ENCODE data around the gene ANKRD28. TPM values are rescaled to one million over a fixed set of nuclear protein-coding genes. Genes with fewer than 3 reads are reported as not detected.
A peak's percentile ranks its signal among the peaks of the same experiment; 100 is the strongest.

The ANKRD28 gene
- total and polyA plus RNA-seq, 2 of the 4 experiments (the other 2 are of a cell fraction), result 52.6 to 211 TPM

- Histone ChIP-seq H4K5ac (ENCODE audit: low read depth, low read length) (no peak overlapping the region), H2AK9ac (replicated peaks; ENCODE audit: low read depth, low read length, poor library complexity) (no peak overlapping the region), H4K91ac (ENCODE audit: insufficient read depth, low read depth, low read length) (no peak overlapping the region), H2AK5ac (ENCODE audit: low read depth, low read length) (no peak overlapping the region), H3K4ac (ENCODE audit: low read depth, low read length) (no peak overlapping the region), H3K56ac (ENCODE audit: extremely low read depth, insufficient read depth, low read length) (no peak overlapping the region), H3K18ac (ENCODE audit: low read depth, low read length) (no peak overlapping the region), H3K4me1 (ENCODE audit: control insufficient read depth, insufficient read depth, low read length) (no peaks in the 10 kb centered on the region), H3K27me3 (ENCODE audit: control insufficient read depth, insufficient read depth, low read length) (no peaks in the 10 kb centered on the region), H2BK20ac (ENCODE audit: low read depth, low read length) (no peak overlapping the region), H2BK120ac (ENCODE audit: low read depth, low read length) (no peak overlapping the region), H2BK15ac (ENCODE audit: low read depth, low read length) (no peak overlapping the region), H3K23ac (ENCODE audit: low read depth, low read length) (no peak overlapping the region), H3K79me1 (ENCODE audit: low read depth in 1 of 2, low read length in 2 of 2) (peaks cover 3 to 5% of the 10 kb centered on the region in 2 experiments; a peak in 1 of 4 replicates), H2BK5ac (ENCODE audit: low read depth, low read length, poor library complexity, severe bottlenecking) (no peak overlapping the region), H3K14ac (replicated peaks; ENCODE audit: low read depth, low read length) (no peak overlapping the region), H3K4me3 (ENCODE audit: insufficient read depth, low read depth, low read length) (no peak overlapping the region), H4K20me1 (ENCODE audit: insufficient read depth, low read length) (no peaks in the 10 kb centered on the region), H2AFZ (replicated peaks; ENCODE audit: low read length, poor library complexity) (no peak overlapping the region), H4K8ac (ENCODE audit: low read depth in 2 of 2, low read length in 2 of 2) (no peak overlapping the region), H3K36me3 (ENCODE audit: control insufficient read depth, insufficient read depth, low read length) (peaks cover 21% of the 10 kb centered on the region), H3K9me3 (ENCODE audit: control insufficient read depth, insufficient read depth, low read length) (no peaks in the 10 kb centered on the region), H3K4me2 (ENCODE audit: low read depth, low read length) (no peak overlapping the region), H3K9me1 (ENCODE audit: insufficient read depth, low read length) (no peaks in the 10 kb centered on the region; the same call in 1 of the 2 replicates), H3K27ac (ENCODE audit: insufficient read depth, low read length) (no peak overlapping the region), H3K9ac (ENCODE audit: low read depth, low read length) (no peak overlapping the region)
- ATAC-seq (ENCODE audit: low read depth), result 0 out of 2 replicates have a peak, but pooled peaks have one; percentile 21
- BruUV-seq (replicated peaks), result no TSS peak
- peak; percentile 64 for DNase-seq
- WGBS, 2 experiments (ENCODE audit: extremely low coverage in 2 of 2, insufficient read length in 1 of 2), result no CpG with 5 or more reads among the region's 5 CpGs
- ChIA-PET POLR2A (ENCODE audit: unreplicated experiment) (no interaction called here), CTCF (no interaction called here)
- intact Hi-C loops (cut with micrococcal nuclease), result no loop called here
- in situ Hi-C loops (cut with MboI; ENCODE audit: low sequenced_read_pairs), result no loop called here
- dilution Hi-C loops (cut with HindIII; ENCODE audit: low sequenced_read_pairs, unreplicated experiment), result no loop called here
- no peak for TF ChIP-seq RFX5 (IDR thresholded peaks at IDR 0.05; ENCODE audit: low read depth, low read length)
- TF ChIP-seq SMC3 (IDR thresholded peaks at IDR 0.05; ENCODE audit: low read depth, low read length), result no peak
- TF ChIP-seq MAFK (IDR thresholded peaks at IDR 0.05; ENCODE audit: low read depth, low read length), result peak; percentile 17; the same call in 1 of the 2 replicates
These were observed 132.1 kb downstream of the ANKRD28 start for GRCh38 chr3:15665510-15666150.

Measured in IMR-90 (cell line).